Measurements from ENCODE around the gene KCNN4.

GRCh38 chr19:43749152-43749551 lies 31.6 kb downstream of the KCNN4 start:
- TF ChIP-seq CTCF (IDR thresholded peaks at IDR 0.05), result no peak
- no peak for TF ChIP-seq POLR2A (IDR thresholded peaks at IDR 0.05)
